GM13977 (cell line): ENCODE data around the gene PIAS1.

Experiments used
- DNase-seq: peaks from one replicate; pipeline ENCODE4 v3.0.0; 2012; ENCODE audit warnings: low spot score
- in situ Hi-C: fragments of 300-500 bp; cut with MboI; formaldehyde crosslinking; loops from one replicate; pipeline ENCODE4 v1.12.0; 2022; ENCODE audit warnings: low sequenced_read_pairs, low pct_unique_long_range_greater_than_20kb, mixed read lengths, inconsistent platforms; ENCODE audit not compliant: unreplicated experiment
- TF ChIP-seq, protein P1 (sequence below): IDR thresholded peaks from 2 replicates; pipeline ENCODE4 v1.5.1; 2012; ENCODE audit warnings: mild to moderate bottlenecking, control low read depth; ENCODE audit not compliant: insufficient read depth; ENCODE audit errors: extremely low read depth, missing control alignments

The PIAS1 gene

DNA sequence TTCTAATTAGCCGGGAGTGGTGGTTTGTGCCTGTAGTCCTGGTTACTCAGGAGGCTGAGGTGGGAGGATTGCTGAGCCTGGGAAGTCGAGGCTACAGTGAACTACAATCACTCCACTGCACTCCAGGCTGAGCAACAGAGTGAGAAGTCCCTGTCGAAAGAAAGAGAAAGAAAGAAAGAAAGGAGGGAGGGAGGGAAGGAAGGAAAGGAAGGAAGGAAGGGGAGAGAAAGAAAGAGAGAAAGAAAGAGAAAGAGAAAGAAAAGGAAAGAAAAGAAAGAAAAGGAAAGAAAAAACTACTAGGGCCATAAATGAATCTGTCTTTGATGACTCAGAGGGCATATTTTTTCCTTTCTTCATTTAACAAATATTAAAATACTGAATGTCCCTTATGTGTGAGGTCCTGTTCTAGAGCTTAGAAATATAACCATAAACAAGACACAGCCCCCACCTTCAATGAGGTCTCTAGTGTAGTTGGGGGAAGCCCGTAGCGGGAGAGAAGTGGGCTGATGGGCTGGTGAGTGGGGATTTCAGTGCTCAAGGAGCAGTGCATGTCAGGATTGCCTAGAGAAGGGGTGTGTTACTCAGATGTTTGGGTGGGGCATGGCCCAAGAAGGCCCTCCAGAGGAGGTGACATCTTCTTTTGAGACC, 35.2 kb upstream of the PIAS1 start:
- in situ Hi-C loops = no loop called here
- peak; percentile 19 for DNase-seq
- TF ChIP-seq, protein P1, sequence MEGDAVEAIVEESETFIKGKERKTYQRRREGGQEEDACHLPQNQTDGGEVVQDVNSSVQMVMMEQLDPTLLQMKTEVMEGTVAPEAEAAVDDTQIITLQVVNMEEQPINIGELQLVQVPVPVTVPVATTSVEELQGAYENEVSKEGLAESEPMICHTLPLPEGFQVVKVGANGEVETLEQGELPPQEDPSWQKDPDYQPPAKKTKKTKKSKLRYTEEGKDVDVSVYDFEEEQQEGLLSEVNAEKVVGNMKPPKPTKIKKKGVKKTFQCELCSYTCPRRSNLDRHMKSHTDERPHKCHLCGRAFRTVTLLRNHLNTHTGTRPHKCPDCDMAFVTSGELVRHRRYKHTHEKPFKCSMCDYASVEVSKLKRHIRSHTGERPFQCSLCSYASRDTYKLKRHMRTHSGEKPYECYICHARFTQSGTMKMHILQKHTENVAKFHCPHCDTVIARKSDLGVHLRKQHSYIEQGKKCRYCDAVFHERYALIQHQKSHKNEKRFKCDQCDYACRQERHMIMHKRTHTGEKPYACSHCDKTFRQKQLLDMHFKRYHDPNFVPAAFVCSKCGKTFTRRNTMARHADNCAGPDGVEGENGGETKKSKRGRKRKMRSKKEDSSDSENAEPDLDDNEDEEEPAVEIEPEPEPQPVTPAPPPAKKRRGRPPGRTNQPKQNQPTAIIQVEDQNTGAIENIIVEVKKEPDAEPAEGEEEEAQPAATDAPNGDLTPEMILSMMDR = no peak

DNA sequence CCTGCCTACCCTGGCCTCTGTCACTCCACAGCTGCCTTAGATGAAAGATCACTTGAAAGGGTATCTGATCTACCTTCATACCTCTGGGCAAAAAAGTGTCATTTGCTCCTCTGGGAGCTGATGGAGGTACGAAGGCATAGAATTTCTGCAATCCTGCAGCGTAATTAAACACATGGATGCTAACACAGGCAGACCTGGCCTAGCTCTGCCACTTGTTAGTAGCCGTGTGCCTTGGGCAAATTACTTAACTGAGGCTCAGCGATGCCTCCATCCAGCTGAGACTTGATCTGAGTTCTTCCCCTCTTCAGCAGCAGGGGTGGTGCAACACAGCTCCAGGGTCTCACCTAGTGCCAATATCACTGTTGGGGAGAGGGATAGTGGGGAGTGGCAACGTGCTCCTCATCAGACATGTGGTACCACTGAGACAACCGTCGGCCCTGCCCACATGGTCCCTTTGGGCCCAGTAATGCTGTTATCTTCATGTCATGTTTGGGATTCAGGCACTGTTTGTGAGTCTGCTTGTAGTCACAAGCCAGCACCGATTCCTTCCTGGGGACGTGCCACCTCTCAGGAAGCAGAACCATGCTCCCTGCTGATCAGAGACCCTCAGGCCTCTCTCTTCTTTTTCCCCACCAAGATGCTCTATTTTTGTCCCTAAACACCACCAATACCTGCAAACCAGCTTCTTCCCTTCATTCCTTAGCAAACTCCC, 34.1 kb upstream of the PIAS1 start:
- in situ Hi-C loops = no loop called here
- DNase-seq = no peak
- TF ChIP-seq, protein P1 = no peak

DNA sequence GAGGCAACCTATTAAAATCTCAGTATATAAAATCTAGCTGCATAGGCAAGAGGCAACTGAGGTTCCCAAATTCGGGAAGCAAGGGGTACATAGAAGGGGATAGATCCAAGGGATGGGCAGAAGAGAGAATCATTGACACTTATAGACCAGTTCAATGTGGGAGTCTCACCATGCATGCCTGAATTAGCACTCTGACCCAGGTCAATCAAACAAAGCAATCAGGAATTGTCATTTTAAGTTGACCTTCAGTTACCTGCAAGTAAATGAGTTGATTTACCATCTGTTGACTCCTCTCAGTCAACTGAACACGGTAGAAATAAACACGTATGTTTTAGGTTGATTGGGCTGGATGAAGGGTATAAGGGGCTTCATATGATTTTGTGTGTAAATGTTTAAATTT, 33.4 kb upstream of the PIAS1 start:
- in situ Hi-C loops = no loop called here
- DNase-seq = no peak
- TF ChIP-seq, protein P1 = no peak

DNA sequence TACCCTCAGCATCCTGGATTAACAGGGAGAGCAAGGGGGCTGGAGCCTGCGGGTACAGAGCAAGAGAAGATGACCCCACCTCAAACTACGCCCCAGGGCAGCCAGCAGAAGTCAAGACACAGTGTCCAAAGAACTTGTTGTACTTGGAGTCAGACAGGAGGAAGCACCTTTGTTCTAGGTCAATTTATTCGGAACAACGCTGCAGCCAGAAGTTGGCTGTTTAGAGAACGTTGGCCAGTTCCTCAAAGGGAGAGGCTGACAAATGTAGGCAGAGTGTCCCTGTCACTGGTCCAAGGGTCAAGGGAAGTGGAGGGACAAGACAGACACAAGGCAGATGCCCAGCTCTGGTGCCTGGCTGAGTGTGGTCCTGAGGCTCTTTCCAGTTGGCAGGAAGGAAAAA, 32.1 kb upstream of the PIAS1 start:
- TF ChIP-seq, protein P1 = no peak
- DNase-seq = no peak
- in situ Hi-C loops = no loop called here

DNA sequence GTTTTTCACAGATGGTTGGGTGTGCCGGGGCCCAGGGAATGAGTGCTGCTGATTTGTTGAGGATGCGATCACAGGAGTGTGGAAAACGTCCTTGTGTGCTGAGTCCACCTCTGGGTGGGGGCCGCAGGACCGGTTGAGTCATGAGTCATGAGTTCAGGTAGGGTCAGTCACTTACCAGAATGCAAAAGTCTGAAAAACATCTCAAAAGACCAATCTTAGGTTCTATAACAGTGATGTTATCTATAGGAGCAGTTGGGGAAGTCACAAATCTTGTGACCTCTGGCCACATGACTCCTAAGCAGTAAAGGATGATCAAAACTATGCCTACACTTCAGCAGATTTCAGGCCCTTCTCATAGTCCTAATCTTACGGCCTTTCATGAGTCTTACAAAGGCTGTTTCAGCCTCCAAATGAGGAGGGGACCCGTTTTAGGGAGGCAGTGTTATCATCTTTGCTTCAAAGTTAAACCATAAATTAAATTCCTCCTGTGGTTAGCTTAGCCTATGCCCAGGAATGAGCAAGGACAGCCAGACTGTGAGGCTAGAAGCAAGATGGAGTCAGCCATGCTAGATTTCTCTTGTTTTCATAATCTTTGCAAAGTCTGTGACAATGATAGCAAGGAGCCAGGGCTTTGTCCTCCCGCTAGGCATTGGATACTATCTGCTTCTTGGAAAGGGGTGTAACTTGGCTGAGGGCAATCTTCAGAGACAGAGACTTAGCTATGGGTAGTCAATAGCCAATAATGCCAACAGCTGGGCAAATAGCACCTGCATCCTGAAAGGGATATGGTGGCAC, 30.6 kb upstream of the PIAS1 start:
- DNase-seq = no peak
- in situ Hi-C loops = no loop called here
- TF ChIP-seq, protein P1 = no peak

DNA sequence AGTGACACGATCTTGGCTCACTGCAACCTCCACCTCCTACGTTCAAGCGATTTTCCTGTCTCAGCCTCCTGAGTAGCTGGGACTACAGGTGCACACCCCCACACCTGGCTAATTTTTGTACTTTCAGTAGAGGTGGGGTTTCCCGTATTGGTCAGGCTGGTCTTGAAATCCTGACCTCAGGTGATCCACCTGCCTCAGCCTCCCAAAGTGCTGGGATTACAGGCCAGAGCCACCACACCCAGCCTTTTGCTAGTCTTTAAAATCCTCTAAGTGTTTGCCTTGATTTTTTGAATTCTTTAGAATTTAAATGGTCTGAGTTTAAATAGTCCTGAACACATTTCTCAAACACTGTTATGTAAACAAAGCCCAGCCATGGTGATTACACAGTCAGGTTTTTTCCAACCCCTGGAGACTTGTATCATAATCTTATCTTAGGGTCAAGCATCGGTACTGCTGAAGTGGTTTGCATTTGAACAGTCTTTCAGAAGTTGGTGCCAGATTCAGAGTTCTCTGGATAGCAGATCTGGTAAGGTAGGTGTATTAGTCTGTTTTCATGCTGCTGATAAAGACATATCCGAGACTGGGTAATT, 28.2 kb upstream of the PIAS1 start:
- DNase-seq = no peak
- in situ Hi-C loops = no loop called here
- TF ChIP-seq, protein P1 = no peak
